Spleen (tissue), 7 donors: Measurements from ENCODE around the gene PIGW.

Experiments used
- CTCF ChIP-seq, 11 experiments: fragments of 200-600 bp in 7 of 11; fragments of 450-650 bp in 4 of 11; sonication (generic) in 4 of 11; IDR thresholded peaks in 8 of 11; conservative IDR thresholded peaks in 3 of 11; 1 replicate in 7 of 11; 2 replicates in 4 of 11; pipeline versions ENCODE4 v1.4.0 to v1.8.0; 2016 to 2021; ENCODE audit warnings: antibody characterized with exemption in 11 of 11, inconsistent platforms in 4 of 11, mild to moderate bottlenecking in 1 of 11
- POLR2A ChIP-seq, 3 donors: fragments of 450-650 bp; IDR thresholded peaks; one replicate each; pipeline ENCODE4 v1.5.1; 2017; ENCODE audit warnings: antibody characterized with exemption in 3 of 3, mild to moderate bottlenecking in 1 of 3
- donor health status: DM: no; HTN: no; CAD: no; lungs with moderate emphysema.
- donor health status: DM: no; HTN: no; CAD: no.
- donor health status: DM: no; HTN: no; CAD: no.

- TF ChIP-seq CTCF (IDR thresholded peaks at IDR 0.05 in 8 of 11, conservative IDR thresholded peaks at IDR 0.05 in 3 of 11) (no peak), POLR2A (IDR thresholded peaks at IDR 0.05) (no peak)
Observed at GRCh38 chr17:36586138-36586537, 51.4 kb downstream of the PIGW start.
